Left cardiac atrium (tissue), 4 donors: Measurements from ENCODE around the gene ELL. TPM values are rescaled to one million over a fixed set of nuclear protein-coding genes. Genes with fewer than 3 reads are reported as not detected.
A peak's percentile ranks its signal among the peaks of the same experiment; 100 is the strongest.

ENCODE experiments used
- ATAC-seq, 2 donors: fragments of 200-7000 bp; cut with Tn5 transposase; one replicate each; pipeline ENCODE4 v1.9.1; 2020; ENCODE audit warnings: mild to moderate bottlenecking in 2 of 2, moderate library complexity in 2 of 2
- DNase-seq: peaks from one replicate; pipeline ENCODE4 v3.0.0-alpha.2; 2020
- intact Hi-C, 2 donors: fragments of 100-400 bp; cut with DNase I; formaldehyde crosslinking; loops; one replicate each; pipeline versions ENCODE4 v1.14.1 to v1.15.1; 2022 to 2023
- total RNA-seq, 2 donors: library from RNA; stranded (reverse); fragmentation: NEBNext Ultra II Directional; extraction: Animal tissue kit (Norgen Biotek cat#: 25700); gene quantifications; one replicate each; pipeline ENCODE4 v1.2.1, GENCODE V29; 2021
- donor health status: DM: no; HTN: yes; CAD: no.
- donor health status: DM: no; HTN: yes; CAD: no; lungs with severe emphysema.
- donor health status: DM: yes; HTN: yes; CAD: no.
- donor health status: Dilated cardiomyopathy.

Gene ELL
- total RNA-seq, 2 donors from 2014 or later = 10.8 to 18.7 TPM

DNA sequence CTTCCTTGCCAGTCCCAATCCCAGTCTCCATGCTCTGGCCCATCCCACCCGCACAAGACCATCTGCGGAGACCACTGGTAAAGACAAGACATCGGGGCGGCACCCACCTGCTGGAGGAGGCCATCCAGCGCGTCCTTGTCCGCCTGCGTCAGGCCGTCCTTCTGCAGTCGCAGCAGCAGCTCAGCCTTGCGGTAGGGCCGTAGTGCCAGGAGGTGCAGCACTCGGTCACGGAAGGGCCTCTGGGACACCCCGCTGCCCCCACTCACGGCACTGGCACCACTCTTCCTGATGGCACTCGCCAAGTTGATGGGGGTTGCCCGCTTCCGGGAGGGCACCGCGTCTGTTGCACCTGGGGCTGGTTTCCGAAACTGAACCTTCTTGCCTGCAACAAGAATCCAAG, 60.4 kb downstream of the ELL start:
- ATAC-seq (no peak), DNase-seq (no peak)
- intact Hi-C loops = loop anchor here in 1 of 2 donors (10.0 kb wide), 2 partner anchors 53 to 103 kb away; no protein-coding TSS in a partner anchor

DNA sequence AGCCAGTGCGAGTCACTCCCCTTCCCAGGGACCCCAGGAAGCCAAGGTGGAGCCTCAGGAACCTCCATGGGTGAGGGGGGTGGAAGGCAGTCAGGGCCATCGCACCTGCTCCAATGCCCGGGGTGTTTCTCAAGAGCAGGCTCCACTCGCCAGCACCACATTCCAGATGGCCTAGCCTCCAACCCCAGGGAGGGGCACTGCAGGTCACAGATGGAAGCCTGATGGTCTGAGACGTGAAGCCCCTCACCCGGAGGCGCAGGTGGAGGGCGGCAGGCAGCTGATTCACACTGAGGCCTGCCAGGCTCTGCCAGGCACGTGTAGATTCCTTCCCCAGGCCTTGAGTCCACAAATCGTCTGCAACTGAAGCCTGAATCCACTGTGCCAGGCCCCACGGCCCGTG, 61.0 kb downstream of the ELL start:
- intact Hi-C loops = loop anchor here in 1 of 2 donors (10.0 kb wide), 2 partner anchors 54 to 104 kb away; no protein-coding TSS in a partner anchor
- ATAC-seq (no peak), DNase-seq (no peak)

DNA sequence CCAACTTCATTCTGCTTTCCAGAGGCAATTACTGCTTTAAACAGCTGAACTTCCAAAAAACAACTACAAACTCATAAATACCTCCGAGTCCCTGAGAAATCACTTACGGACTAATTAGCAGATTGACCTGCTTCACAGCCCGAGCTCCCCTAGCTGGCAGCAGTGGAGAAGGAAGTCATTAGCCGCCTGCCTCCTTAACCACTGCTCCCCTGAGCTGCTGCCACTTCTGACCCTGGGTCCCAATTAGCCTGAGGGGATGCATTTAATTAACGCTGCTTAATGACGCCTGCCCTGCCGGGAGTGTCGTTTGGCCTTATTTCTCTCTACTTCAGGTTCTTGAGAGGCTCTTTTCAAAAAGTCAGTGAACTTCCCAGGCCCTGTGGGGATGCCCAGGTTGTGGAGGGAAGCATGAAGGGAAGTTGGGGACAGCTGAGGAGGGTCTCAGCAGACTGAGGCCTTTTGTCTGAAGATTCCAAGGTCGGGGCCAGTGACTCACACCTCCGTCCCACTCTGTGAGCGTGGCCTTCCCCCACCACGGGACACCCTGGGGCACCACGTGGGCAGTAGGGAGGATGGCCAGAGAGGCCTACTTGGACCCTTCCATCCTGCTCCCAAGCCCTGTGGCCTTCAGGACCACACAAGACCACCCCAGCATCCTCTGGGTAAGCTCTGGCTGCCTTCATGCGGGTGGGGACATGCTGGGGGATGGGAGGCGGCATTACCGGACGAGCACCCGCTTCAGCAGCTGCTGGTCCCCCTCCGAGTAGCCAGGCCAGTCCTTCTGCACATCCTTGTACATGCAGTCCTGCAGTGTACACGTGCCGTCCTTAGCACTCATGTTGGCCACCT, 64.2 kb downstream of the ELL start:
- ATAC-seq (no peak), DNase-seq (no peak)
- intact Hi-C loops = loop anchor here (5.0 to 10.0 kb wide), 3 partner anchors 115 to 407 kb away; partner anchors contain the start of gene UBA52 (in 1 of the 2)

DNA sequence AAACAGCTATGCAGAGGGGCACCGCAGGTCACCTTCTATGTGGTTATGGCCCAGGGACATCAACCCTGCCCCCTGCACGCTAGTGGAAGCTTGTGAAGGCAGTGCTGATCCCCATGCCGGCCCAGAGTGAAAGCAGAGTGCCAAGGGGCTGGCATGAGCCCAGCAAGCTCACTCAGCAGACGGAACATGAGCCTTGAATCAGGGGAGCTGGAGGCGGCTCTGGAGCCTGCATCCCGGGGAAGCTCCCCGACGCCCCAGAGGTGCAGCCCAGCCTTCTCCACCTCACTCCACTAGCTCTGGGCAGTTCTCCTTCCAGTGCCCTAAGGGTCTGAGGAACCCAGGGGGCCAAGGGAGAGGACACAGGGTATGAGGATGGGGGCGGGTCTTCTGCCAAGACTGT, 64.9 kb downstream of the ELL start:
- ATAC-seq (peak; percentile 2 to 45), DNase-seq (peak; percentile 69)
- intact Hi-C loops = loop anchor here (5.0 to 10.0 kb wide), 3 partner anchors 115 to 408 kb away; partner anchors contain the start of gene UBA52 (in 1 of the 2)

DNA sequence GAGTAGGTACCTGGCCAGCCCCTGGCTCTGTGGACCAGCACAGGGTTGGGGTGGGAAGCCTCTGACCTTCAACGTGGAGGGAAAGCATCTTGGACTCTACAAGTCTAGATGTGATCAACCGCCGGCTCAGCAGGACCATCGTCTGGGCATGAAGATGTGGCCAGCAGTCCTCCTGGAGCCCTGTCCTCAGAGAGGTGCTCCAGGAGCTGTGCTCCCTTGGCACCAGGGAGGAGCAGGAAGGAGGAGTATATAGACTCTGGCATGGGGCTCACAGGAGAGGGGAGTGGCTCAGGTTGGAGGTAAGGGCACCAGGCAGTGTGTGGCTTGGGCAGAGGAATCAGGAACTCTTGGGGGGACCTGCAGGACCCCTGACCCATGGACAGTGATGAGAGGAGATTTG, 65.6 kb downstream of the ELL start:
- no peak for ATAC-seq
- no peak for DNase-seq
- intact Hi-C loops = loop anchor here (5.0 to 10.0 kb wide), 3 partner anchors 116 to 409 kb away; partner anchors contain the start of gene UBA52 (in 1 of the 2)

DNA sequence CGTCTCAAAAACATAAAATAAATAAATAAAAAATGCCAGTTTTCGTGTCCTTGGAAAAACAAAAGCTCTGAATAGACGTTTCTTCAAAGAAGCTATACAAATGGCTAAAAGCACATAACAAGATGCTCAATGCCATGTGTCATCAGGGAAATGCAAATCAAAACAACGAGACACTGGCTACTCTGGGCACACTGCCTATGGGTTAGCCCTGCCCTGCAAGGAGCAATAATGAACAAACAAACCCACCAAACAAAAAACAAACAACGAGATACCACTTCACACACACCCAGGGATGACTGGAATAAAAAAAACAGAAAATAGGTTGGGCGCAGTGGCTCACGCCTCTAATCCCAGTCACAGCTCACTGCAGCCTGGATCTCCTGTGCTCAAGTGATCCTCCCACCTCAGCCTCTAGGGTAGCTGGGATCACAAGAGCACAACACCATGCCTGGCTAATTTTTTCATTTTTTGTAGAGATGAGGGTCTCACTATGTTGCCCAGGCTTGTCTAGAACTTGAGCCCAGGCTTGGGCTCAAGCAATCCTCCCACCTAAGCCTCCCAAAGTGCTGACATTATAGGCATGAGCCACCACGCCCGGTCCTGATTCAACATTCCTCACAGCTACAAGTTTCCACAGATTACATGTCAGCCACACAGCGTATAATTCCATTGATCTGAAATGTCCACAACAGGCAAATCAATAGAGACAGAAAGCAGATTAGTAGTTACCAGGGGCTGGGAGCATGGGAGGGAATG, 68.4 kb downstream of the ELL start:
- DNase-seq = no peak
- no peak for ATAC-seq
- intact Hi-C loops = loop anchor here (5.0 to 10.0 kb wide), 3 partner anchors 314 to 411 kb away; no protein-coding TSS in a partner anchor

DNA sequence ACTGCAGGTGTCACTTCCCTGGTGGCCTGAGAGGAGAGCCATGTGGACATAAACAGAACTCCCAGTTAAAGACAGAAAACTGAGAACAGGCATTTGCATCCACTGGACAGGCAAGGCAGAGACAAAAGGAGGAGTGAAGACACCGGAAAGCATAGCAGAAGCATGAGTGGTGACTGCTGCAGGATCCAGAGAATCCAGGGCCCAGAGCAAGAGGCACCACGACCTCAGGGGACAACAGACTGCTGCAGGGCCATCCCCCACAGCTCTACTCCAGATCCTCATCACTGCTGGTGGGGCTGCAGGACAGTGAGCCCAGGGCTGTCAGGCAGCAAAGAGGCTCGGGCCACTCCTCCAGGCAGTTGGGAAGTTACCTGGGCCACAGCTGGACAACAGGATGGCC, 69.5 kb downstream of the ELL start:
- intact Hi-C loops = loop anchor here (5.0 to 10.0 kb wide), 3 partner anchors 315 to 412 kb away; no protein-coding TSS in a partner anchor
- DNase-seq = no peak

DNA sequence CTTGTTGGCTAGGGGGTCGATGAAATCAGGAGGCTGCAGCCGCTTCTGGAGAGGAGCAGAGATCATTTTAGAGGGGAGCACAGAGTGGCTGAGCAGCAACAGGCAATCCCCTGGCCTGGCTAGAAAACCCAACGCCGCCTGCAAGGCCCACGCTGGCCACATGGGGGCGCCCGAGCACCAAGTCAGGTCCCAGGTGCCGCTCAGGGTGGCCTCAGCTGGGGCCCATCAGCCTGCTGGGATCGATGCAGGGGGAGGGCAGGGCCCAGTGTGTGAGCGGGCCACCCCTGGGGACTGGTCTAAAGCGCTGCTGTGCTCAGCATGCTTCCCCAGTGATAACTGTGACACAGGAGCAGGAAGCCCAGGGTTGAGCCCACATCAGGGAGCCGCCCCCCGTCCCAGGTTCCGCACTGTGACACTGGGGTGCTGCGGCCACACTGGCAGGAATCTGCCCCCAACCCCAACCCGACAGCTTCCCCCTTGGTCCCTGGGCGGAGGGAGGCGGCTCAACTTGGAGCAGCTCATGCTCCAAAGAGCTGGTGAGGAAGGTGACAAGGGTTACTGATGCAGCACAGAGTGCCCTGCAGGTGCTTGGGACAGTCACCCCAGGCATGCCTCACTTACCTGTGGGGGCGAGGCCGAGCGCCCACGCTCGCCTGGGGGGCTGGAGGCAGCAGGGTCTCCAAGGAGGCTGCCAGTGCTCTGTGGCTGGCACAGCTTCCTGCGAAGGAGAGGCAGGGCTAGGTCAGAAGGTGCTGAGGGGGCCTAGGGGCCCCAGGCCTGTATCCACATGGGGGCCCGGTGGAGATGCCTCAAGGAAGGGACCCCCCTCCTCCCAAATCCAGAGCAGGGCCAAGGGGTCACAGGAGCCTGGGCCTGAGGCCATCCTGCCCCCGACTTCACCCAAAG, 70.7 kb downstream of the ELL start:
- intact Hi-C loops = loop anchor here (5.0 to 10.0 kb wide), 3 partner anchors 316 to 414 kb away; no protein-coding TSS in a partner anchor
- DNase-seq = peak; percentile 87
- ATAC-seq = peak; percentile 77 to 87

More for the DNA sequence above, 69.5 kb downstream of the ELL start:
- no peak for ATAC-seq

DNA sequence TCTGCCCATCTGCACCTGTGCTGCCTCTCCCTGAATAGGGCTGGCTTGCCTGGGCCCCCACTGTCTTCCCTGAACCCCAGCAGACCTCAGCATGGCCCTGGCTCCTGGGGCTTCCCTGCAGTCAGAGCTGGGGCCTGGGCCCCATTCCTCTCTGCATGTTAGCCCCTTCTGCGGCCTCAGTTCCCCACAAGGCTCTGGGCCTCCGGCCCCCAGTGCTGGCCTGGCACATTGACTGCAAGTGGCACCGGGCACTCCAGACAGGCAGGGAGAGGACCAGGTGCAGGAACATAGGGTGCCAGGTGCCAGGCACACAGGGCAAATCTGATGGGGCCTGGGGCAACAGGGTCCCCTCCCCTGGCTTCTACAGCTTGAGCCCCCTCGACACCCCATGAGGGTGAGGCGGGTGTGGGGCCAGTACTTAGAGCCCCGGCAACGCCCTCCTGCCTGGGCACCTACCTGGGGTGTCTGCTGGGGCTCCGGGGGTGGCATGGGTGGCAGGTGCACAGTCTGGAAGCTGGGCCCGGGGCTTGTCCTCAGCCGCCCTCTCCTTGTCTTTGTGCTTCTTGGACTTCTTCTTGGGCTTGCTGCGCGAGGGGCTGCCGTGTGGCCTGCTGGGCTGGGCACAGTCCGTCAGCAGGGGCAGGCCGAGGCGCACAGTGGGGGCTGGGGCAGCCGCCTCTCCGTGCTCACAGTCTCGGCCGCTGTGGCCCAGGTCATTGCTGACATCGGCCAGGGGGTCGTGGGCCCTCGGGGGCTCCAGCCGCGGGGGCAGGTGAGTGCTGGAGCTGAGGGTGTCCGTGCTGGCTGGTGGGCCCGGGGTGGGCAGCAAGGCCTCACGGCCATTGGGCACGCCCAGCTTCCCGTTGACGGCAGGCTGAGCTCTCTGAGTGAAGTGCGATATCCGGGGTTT, 71.6 kb downstream of the ELL start:
- intact Hi-C loops = loop anchor here (5.0 to 10.0 kb wide), 3 partner anchors 317 to 415 kb away; no protein-coding TSS in a partner anchor
- no peak for DNase-seq
- ATAC-seq = peak in 1 of 2 donors; percentile 3

DNA sequence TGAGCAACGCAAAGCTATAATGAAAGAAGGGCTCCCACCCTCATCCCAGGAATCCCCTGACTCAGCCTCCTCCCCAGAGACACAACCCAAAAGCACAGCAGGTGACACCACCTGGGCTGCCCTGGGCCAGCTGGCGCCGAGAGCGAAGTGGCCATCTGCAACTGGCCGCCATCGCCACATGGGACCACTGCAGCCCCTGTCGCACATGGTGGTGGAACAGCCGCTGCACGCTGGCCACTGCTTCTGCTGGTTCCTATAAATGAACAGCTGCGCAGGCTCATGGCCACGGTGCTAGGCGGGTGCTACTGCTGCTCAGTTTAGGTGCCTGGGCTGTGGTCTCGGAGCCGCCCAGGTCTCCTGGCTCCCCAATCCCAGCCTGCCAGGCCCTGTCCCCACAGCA, 72.3 kb downstream of the ELL start:
- ATAC-seq = no peak
- DNase-seq = no peak
- intact Hi-C loops = loop anchor here in 1 of 2 donors (10.0 kb wide), 1 partner anchor 225 kb away; no protein-coding TSS in a partner anchor

DNA sequence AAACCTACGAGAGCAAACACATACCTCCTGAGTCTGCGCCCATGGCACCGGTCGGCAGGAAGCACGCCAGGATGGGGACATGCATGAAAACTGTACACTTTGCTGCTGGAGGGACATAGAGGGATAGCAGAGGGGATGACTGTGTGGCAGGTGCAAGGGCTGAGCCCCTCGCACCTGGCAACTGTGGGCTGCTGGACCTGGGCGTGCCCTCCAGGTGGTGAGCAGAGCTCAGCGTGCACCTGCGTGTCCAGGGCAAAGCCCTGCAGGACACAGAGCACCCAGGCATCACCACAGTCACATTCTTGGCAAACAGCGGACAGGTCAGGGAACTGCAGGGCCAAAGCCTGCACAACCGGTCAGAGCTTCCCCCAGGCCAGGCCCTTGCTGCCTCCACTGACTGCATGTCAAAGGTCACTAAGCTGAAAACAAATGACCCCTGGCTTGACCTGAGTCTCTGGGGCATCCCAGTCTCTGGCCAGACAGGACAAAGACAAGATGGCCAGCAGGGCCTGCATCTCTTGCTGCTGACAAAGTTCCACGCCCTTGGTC, 75.0 kb downstream of the ELL start:
- intact Hi-C loops = loop anchor here in 1 of 2 donors (10.0 kb wide), 1 partner anchor 228 kb away; no protein-coding TSS in a partner anchor
- ATAC-seq = no peak

DNA sequence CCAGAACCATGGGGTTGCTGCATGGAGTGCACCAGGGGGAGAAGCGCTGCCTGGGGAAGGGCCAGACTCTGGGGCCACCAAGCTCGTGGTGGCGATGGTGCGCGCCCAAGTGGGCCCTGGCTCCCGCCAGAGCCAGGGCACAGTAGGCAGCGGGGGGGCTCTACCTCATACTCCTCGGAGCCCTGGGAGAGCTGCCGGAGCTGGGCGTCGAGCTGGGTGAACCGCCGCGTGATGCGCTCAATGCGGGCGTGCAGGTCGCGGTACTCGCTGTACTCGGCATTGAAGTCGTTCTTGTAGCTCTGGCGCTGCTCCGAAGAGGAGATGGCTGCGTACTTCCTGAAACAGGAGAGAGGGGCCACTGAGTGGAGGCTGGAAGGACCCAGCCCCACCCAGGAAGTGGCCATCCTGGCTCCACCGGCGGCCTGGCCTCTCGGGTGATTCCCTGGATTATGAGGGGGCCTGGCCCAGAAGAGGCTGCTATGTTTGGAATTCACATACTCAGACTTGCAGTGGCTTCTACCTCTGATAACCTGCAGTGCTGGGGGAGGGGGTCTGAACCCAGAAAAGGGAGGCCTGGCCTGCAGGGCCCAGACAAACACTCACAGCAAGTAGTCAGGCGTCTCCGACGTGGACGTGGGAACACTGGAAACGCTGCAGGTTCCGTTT, 75.6 kb downstream of the ELL start:
- intact Hi-C loops = loop anchor here in 1 of 2 donors (10.0 kb wide), 1 partner anchor 229 kb away; no protein-coding TSS in a partner anchor
- DNase-seq (no peak), ATAC-seq (no peak)

More for the DNA sequence above, 75.0 kb downstream of the ELL start:
- DNase-seq = no peak

DNA sequence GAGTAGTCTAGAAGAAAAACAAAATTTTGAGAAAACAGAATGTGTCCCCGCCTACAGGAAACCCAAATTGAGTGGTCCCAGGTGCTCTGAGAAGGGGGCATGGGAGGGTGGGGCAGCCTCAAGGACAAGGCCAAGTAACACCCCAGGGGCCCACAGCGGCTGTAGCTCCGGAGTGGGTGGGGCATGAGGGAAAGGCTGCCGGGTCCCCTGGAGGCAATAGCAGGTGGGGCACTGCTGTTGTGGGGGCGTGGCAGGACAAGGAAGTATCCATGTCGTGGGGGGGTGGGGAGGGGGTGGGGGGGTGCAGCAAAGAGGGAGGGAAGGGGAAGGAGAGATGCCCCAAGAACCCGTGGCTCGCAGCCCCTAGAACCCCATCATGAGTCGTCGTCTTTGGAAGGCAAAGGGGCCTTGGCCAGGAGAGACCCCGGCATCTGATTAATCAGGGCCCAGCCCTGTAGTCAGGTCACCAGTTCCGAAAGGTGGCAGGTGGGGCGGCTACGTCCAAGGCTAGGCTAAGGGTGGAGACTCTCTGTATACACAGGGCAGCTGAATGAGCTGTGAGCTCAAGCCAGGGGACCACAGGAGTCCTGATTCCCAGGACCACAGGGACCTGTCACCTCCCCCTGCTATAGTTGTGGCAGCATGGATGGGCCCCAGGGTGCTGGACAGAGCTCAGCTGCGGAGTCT, 76.5 kb downstream of the ELL start:
- ATAC-seq (no peak), DNase-seq (no peak)
- intact Hi-C loops = loop anchor here in 1 of 2 donors (10.0 kb wide), 1 partner anchor 229 kb away; no protein-coding TSS in a partner anchor

DNA sequence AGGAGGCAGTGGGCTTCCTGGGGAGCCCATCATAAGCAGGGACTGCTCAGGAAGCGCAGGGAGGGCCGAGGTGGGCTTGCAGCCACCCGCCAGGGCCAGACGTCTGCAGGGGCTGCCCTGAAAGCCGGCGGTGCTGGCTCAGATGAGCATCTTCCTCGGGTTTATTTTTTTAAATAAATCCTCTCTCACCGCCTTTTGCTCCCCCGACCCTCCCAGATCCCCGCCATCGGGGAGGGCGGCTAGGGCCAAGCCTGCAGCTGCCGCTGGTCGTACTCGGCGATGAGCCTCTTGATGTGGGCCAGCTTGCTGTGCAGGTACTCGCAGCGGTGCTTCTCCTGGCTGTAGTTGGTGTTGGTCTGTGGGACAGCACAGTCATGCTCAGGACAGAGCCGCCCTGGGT, 77.4 kb downstream of the ELL start:
- DNase-seq (no peak), ATAC-seq (no peak)
- intact Hi-C loops = loop anchor here in 1 of 2 donors (10.0 kb wide), 1 partner anchor 230 kb away; no protein-coding TSS in a partner anchor

DNA sequence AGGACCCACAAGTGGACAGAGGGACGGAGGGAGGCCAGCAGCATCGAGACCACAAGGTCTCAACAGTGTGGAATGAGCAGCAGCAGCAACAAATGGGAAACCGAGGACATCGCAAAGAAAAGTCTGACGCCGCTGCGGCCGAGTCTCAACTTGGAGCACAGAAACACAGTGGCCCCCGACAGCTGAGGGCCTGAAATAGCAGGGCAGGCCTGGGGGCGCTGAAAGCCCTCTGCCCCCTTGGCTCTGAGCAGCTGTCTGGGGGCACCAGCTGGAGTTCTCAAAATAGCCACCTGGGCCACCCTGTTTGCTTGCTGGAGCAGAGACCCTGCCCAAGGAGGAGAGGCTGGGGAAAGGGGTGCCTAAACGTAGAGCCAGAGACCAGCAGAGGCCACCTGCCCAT, 78.0 kb downstream of the ELL start:
- intact Hi-C loops = loop anchor here in 1 of 2 donors (10.0 kb wide), 1 partner anchor 231 kb away; no protein-coding TSS in a partner anchor
- no peak for ATAC-seq
- no peak for DNase-seq

DNA sequence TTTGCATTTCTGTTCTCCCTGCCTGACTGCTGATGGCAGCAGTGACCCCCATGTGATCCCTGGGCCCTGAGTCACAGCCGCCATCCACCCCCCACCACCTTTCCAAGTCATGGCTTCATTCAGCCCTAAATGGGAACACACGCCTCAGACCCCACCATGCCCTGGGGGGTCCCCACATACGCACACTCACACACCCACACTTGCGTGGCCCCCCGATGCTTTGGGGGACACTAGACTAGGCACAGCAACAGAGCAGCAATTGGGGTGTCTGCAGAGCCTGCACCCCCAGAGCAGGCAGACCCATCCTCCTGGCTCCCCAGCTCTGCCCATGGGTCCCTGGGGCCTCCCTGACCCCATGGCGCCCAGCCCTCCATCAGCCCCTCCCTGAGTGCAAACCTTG, 78.5 kb downstream of the ELL start:
- DNase-seq = no peak
- intact Hi-C loops = loop anchor here in 1 of 2 donors (10.0 kb wide), 1 partner anchor 231 kb away; no protein-coding TSS in a partner anchor
- ATAC-seq = no peak
